GM12878 (cell line): Measurements from ENCODE around the gene MZB1. TPM values are rescaled to one million over a fixed set of nuclear protein-coding genes. Genes with fewer than 3 reads are reported as not detected.

Experiments
- ATAC-seq: fragments of 200-7000 bp; cut with Tn5 transposase; 3 replicates; pipeline ENCODE4 v1.9.1; 2020; ENCODE audit warnings: mild to moderate bottlenecking, moderate library complexity
- BruUV-seq: library from RNA; stranded (reverse); fragments of 400-500 nt; replicated peaks from 2 replicates; lab custom pipeline; 2021; lab: Mats Ljungman, UMichigan
- CTCF ChIA-PET: fragments of 300-600 bp; sonication (Branson Sonifier 250); formaldehyde crosslinking; extraction: SDS; loops from one replicate; lab custom pipeline; 2021; ENCODE audit warnings: inconsistent platforms; lab: Yijun Ruan, JAX
- POLR2A ChIA-PET: fragments of 350-600 bp; formaldehyde crosslinking; extraction: SDS; loops from one replicate; lab custom pipeline; 2021; ENCODE audit warnings: inconsistent platforms; lab: Charles Lee
- RAD21 ChIA-PET: fragments of 300-600 bp; sonication (Branson Sonifier 250); formaldehyde crosslinking; loops from one replicate; lab custom pipeline; 2023; ENCODE audit warnings: antibody characterized with exemption; ENCODE audit not compliant: unreplicated experiment; lab: Charles Lee
- SMC1A ChIA-PET: fragments of 300-600 bp; sonication (Branson Sonifier 250); formaldehyde crosslinking; loops from one replicate; lab custom pipeline; 2023; ENCODE audit not compliant: unreplicated experiment, uncharacterized antibody; lab: Charles Lee
- DNase-seq: peaks from one replicate; pipeline ENCODE4 v3.0.0-alpha.2; 2011; ENCODE audit warnings: low read depth, low spot score
- FAIRE-seq: peaks from 3 replicates; lab custom pipeline; 2011; peaks lifted over from hg19 to GRCh38; lab: Jason Lieb, UNC
- H2AFZ ChIP-seq: 2 replicates; pipeline ENCODE4 v1.6.0; 2011; ENCODE audit warnings: low read depth, low read length, control low read depth; ENCODE audit not compliant: control insufficient read depth
- H3K27ac ChIP-seq: 2 replicates; pipeline ENCODE4 v1.5.1; 2011; ENCODE audit warnings: control low read depth; ENCODE audit not compliant: control insufficient read depth, insufficient read depth
- H3K27me3 ChIP-seq, 2 experiments: replicated peaks in 1 of 2; 2 replicates each; pipeline versions ENCODE4 v1.6.0 to v1.6.1; 2011; ENCODE audit warnings: low read length in 1 of 2; ENCODE audit not compliant: control insufficient read depth in 2 of 2, insufficient read depth in 2 of 2
- H3K36me3 ChIP-seq, 2 experiments: 2 replicates each; pipeline ENCODE4 v1.5.1; 2011; ENCODE audit warnings: low read length in 1 of 2; ENCODE audit not compliant: control insufficient read depth in 2 of 2, insufficient read depth in 2 of 2
- H3K4me1 ChIP-seq: 2 replicates; pipeline ENCODE4 v1.6.1; 2011; ENCODE audit warnings: mild to moderate bottlenecking, low read length, moderate library complexity, mixed read lengths; ENCODE audit not compliant: control insufficient read depth, insufficient read depth
- H3K4me2 ChIP-seq: 2 replicates; pipeline ENCODE4 v1.6.0; 2011; ENCODE audit warnings: control low read depth; ENCODE audit not compliant: control insufficient read depth, insufficient read depth
- H3K4me3 ChIP-seq: fragments of 200-600 bp; sonication (generic); 2 replicates; pipeline ENCODE4 v1.5.1; 2016
- H3K79me2 ChIP-seq: 2 replicates; pipeline ENCODE4 v1.6.0; 2011; ENCODE audit warnings: low read length; ENCODE audit not compliant: control insufficient read depth, insufficient read depth
- H3K9ac ChIP-seq: 2 replicates; pipeline ENCODE4 v1.8.0; 2011; ENCODE audit warnings: low read length, control low read depth, mixed read lengths; ENCODE audit not compliant: control insufficient read depth, insufficient read depth
- H3K9me3 ChIP-seq: replicated peaks from 3 replicates; pipeline ENCODE4 v1.5.1; 2011; ENCODE audit warnings: mild to moderate bottlenecking, low read length; ENCODE audit not compliant: control insufficient read depth, insufficient read depth
- H4K20me1 ChIP-seq: 2 replicates; pipeline ENCODE4 v1.6.0; 2011; ENCODE audit not compliant: control insufficient read depth, insufficient read depth
- BHLHE40 ChIP-seq, 2 experiments: fragments of 450-650 bp in 1 of 2; IDR thresholded peaks; 2 replicates each; pipeline ENCODE4 v1.6.1; 2011 to 2017; ENCODE audit warnings: low read depth in 2 of 2, borderline replicate concordance in 1 of 2, improper control_type of control experiment in 1 of 2, low read length in 1 of 2, mild to moderate bottlenecking in 1 of 2
- CTCF ChIP-seq, 3 experiments: IDR thresholded peaks in 2 of 3; conservative IDR thresholded peaks in 1 of 3; 2 replicates each; pipeline ENCODE4 v1.5.1; 2011; ENCODE audit warnings: low read depth in 3 of 3, low read length in 3 of 3, mild to moderate bottlenecking in 3 of 3, control low read depth in 2 of 3, moderate library complexity in 2 of 3, inconsistent platforms in 1 of 3, mixed read lengths in 1 of 3; ENCODE audit not compliant: control insufficient read depth in 2 of 3, insufficient read depth in 1 of 3; ENCODE audit errors: extremely low read depth in 1 of 3
- LARP7 ChIP-seq: fragments of 450-650 bp; IDR thresholded peaks from 2 replicates; pipeline ENCODE4 v1.6.1; 2017; ENCODE audit warnings: mild to moderate bottlenecking
- MEF2B ChIP-seq: fragments of 450-650 bp; IDR thresholded peaks from 2 replicates; pipeline ENCODE4 v1.6.1; 2018; ENCODE audit warnings: mild to moderate bottlenecking, moderate library complexity; ENCODE audit not compliant: partially characterized antibody, poor library complexity, severe bottlenecking
- NFXL1 ChIP-seq: fragments of 450-650 bp; IDR thresholded peaks from 2 replicates; pipeline ENCODE4 v1.6.1; 2017; ENCODE audit warnings: antibody characterized with exemption, mild to moderate bottlenecking, borderline replicate concordance
- RELA ChIP-seq: fragments of 450-650 bp; IDR thresholded peaks from 2 replicates; pipeline ENCODE4 v1.8.0; 2014; ENCODE audit warnings: borderline replicate concordance; ENCODE audit not compliant: partially characterized antibody
- SRF ChIP-seq, 2 experiments: IDR thresholded peaks; 2 replicates each; pipeline ENCODE4 v1.6.1; 2011; ENCODE audit warnings: low read depth in 2 of 2, low read length in 2 of 2, mild to moderate bottlenecking in 1 of 2, moderate library complexity in 1 of 2
- ZNF24 ChIP-seq: fragments of 450-650 bp; IDR thresholded peaks from 2 replicates; pipeline ENCODE4 v1.6.1; 2017; ENCODE audit warnings: antibody characterized with exemption, mild to moderate bottlenecking
- WGBS: methylation state at CpG from one replicate; pipeline ENCODE4 v1.1.6; 2016; ENCODE audit warnings: low lambda C conversion rate; ENCODE audit not compliant: insufficient replicate concordance, insufficient coverage; ENCODE audit errors: missing lambda C conversion rate; 5-methylcytosine and 5-hydroxymethylcytosine counted together
- in situ Hi-C: fragments of 300-500 bp; cut with MboI; formaldehyde crosslinking; loops from 9 replicates; pipeline ENCODE4 v1.14.3; 2018; ENCODE audit warnings: mixed read lengths
- intact Hi-C: fragments of 100-400 bp; cut with micrococcal nuclease; formaldehyde crosslinking; loops from one replicate; pipeline ENCODE4 v1.14.2; 2022; ENCODE audit not compliant: unreplicated experiment
- polyA plus RNA-seq, 11 experiments: library from polyadenylated mRNA; depleted of rRNA in 4 of 11; unstranded in 6 of 11; stranded (reverse) in 5 of 11; fragments of >200 nt; fragmentation: Nextera tagmentation in 4 of 11; fragmentation: Illumina TruSeq in 1 of 11; extraction: Ambion mirVana in 4 of 11; extraction: Trizol in 1 of 11; gene quantifications; 1 replicate in 1 of 11; 2 replicates in 10 of 11; pipeline versions ENCODE4 v1.2.1 to v1.2.3, GENCODE V29; 2011 to 2016; ENCODE audit warnings: inconsistent platforms in 2 of 11, missing spikeins in 2 of 11, low read depth in 1 of 11
- total RNA-seq, 4 experiments: library from RNA; depleted of rRNA in 3 of 4; stranded (reverse); fragments of >200 nt in 3 of 4; fragmentation: Illumina TruSeq in 1 of 4; extraction: Trizol in 1 of 4; gene quantifications; 2 replicates each; pipeline versions ENCODE4 v1.2.1 to v1.2.3, GENCODE V29; 2013 to 2021

The MZB1 gene
- total and polyA plus RNA-seq, 10 of the 15 experiments (the other 5 are each of a cell fraction or from before 2014, with no cell fraction given), result 19.3 to 406 (median 188) TPM

DNA sequence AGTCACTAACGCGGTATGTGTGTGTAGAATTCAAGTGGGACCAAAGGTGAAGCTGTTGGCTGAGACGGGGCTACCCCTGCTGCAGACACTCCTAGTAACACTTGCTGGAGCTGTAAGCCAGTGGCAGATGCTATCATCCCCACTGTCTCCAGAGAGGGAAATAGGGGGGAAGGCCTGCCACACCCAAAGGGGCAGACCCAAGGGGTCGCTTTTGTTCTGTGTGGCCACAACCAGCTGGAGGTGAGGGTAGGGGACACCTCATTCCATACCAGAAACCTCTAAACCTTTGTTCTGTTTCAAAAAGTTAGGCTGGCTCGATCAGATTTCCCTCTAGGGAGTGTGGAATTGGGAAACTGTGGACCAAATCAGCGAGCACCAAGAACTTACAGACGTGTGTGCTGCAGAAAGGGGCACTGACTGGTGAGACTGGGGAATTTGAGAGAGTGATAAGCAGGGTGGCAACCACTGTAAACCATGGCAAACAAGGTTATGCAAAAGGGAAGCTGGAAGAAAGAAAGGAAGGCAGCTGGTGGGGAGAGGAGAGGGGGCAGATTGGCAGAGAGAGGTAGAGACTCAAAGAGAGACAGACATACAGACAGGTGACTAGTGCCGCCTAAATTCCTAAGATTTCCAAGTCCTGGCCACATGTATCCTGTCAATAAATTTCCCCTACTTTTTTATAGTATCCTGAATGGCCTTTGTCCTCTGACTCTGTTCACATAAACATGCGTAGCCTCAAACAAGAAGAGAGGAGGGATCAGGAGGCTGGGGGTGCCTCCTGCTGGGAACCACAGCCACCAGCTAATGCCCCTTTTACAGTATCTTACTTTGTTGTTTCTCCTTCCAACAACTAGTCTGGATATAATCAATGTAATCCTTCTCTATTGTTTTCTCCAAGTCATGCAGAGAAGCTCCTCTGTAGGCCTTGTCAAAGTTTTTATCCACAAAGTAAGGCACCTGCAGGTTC is 29.8 kb upstream of the MZB1 start:
- no peaks in the 10 kb centered on the region for H3K27me3 ChIP-seq
- FAIRE-seq, result no peak
- TF ChIP-seq ZNF24 (no peak), LARP7 (no peak), RELA (no peak), BHLHE40 (IDR thresholded peaks at IDR 0.05; ENCODE audit: borderline replicate concordance in 1 of 2, low read depth in 2 of 2, low read length in 1 of 2) (no peak), NFXL1 (no peak), SRF (IDR thresholded peaks at IDR 0.05; ENCODE audit: low read depth in 2 of 2, low read length in 2 of 2) (no peak), MEF2B (no peak), CTCF (IDR thresholded peaks at IDR 0.05 in 2 of 3, conservative IDR thresholded peaks at IDR 0.05 in 1 of 3; ENCODE audit: control insufficient read depth in 2 of 3, extremely low read depth in 1 of 3, insufficient read depth in 1 of 3, low read depth in 3 of 3, low read length in 3 of 3) (peak in 2 of 3 experiments; percentile 6 to 23; a peak in 1 of 6 replicates)
- TF ChIP-seq, all 136 proteins: peak for 1
- ChIA-PET RAD21 (interaction anchor here (0.5 to 9.2 kb wide), 15 partner anchors 12 to 328 kb away, joined by 3 to 241 read pairs (median 4); partner anchors contain the start of genes CXXC5, DNAJC18, PAIP2 and SPATA24), POLR2A (interaction anchor here (0.5 to 2.3 kb wide), 12 partner anchors 9 to 154 kb away, joined by 3 to 10 read pairs (median 5); partner anchors contain the start of genes DNAJC18 and SPATA24), CTCF (interaction anchor here (0.7 to 9.5 kb wide), 26 partner anchors 9 to 346 kb away, joined by 3 to 491 read pairs (median 6); partner anchors contain the start of genes DNAJC18, PROB1 and STING1), SMC1A (interaction anchor here (0.5 to 5.6 kb wide), 28 partner anchors 8 to 252 kb away, joined by 3 to 105 read pairs (median 4); partner anchors contain the start of genes DNAJC18, SPATA24 and STING1)
- Histone ChIP-seq H3K4me3 (no peak overlapping the region), H3K36me3 (peaks cover 0 to 3% of the 10 kb centered on the region in 2 experiments; a peak in 2 of 4 replicates), H4K20me1 (no peaks in the 10 kb centered on the region), H3K9me3 (no peaks in the 10 kb centered on the region), H3K79me2 (no peaks in the 10 kb centered on the region), H3K4me2 (no peak overlapping the region), H2AFZ (no peak overlapping the region), H3K4me1 (peaks cover 13% of the 10 kb centered on the region), H3K9ac (no peak overlapping the region), H3K27ac (no peak overlapping the region)
- no peak for ATAC-seq
- in situ Hi-C loops (loop anchor here (5.0 kb wide), 1 partner anchor 98 kb away; no protein-coding TSS in a partner anchor), intact Hi-C loops (loop anchor here (5.0 kb wide), 3 partner anchors 143 to 348 kb away; partner anchors contain the start of gene UBE2D2)
- no peak for DNase-seq
- BruUV-seq, result no TSS peak
- 79% methylated on average over 9 of the region's 9 CpGs for WGBS
